GM23338 (cell line): Measurements from ENCODE around the gene SPTBN2.

Source experiments
- CTCF ChIP-seq, 2 experiments: fragments of 200-600 bp in 1 of 2; sonication (generic) in 1 of 2; conservative IDR thresholded peaks; 2 replicates each; pipeline versions ENCODE4 v1.5.1 to v1.6.1; 2016 to 2017; ENCODE audit warnings: antibody characterized with exemption in 2 of 2, low read depth in 2 of 2, mild to moderate bottlenecking in 2 of 2, moderate library complexity in 1 of 2
- ETS1 ChIP-seq: IDR thresholded peaks from 2 replicates; pipeline ENCODE4 v1.6.1; 2016; ENCODE audit warnings: antibody characterized with exemption
- EZH2 ChIP-seq: fragments of 200-600 bp; sonication (generic); IDR thresholded peaks from one replicate; pipeline ENCODE4 v1.8.0; 2017; ENCODE audit warnings: antibody characterized with exemption, mild to moderate bottlenecking, low read depth; ENCODE audit not compliant: unreplicated experiment
- EZH2phosphoT487 ChIP-seq: fragments of 200-600 bp; sonication (generic); IDR thresholded peaks from one replicate; pipeline ENCODE4 v1.8.1; 2018; ENCODE audit warnings: antibody characterized with exemption; ENCODE audit not compliant: unreplicated experiment
- NANOG ChIP-seq: IDR thresholded peaks from 2 replicates; pipeline ENCODE4 v1.6.1; 2016; ENCODE audit warnings: antibody characterized with exemption, borderline replicate concordance
- POLR2AphosphoS5 ChIP-seq: IDR thresholded peaks from 2 replicates; pipeline ENCODE4 v1.6.1; 2016; ENCODE audit warnings: antibody characterized with exemption, low read depth
- REST ChIP-seq: IDR thresholded peaks from one replicate; pipeline ENCODE4 v1.6.1; 2018; ENCODE audit warnings: antibody characterized with exemption; ENCODE audit not compliant: unreplicated experiment
- ZNF331 ChIP-seq: fragments of 250-450 bp; sonication (Bioruptor Pico); IDR thresholded peaks from 2 replicates; pipeline ENCODE4 v1.5.0; 2020; ENCODE audit warnings: low read depth, mild to moderate bottlenecking, moderate library complexity

- TF ChIP-seq EZH2phosphoT487, result no peak
- peak; percentile 34 to 58 for TF ChIP-seq CTCF (conservative IDR thresholded peaks at IDR 0.05; ENCODE audit: low read depth in 2 of 2)
- TF ChIP-seq EZH2, result no peak
- no peak for TF ChIP-seq REST
- no peak for TF ChIP-seq POLR2AphosphoS5
- no peak for TF ChIP-seq ZNF331 (CRISPR knock-in tag)
- no peak for TF ChIP-seq NANOG
- TF ChIP-seq ETS1, result no peak
Measured at GRCh38 chr11:66718320-66718971, 10.6 kb downstream of the SPTBN2 start.
